Trophoblast cell (in vitro differentiated cells and primary cell): ENCODE results near the gene PLCH2.
"Not testable (repeated sequence)": the region's sequence is repeated elsewhere in the genome, so short reads cannot be mapped to it uniquely, and the experiment has no call there.

ENCODE experiments used
- DNase-seq, 2 donors: peaks; one replicate each; pipeline ENCODE4 v3.0.0-alpha.2; 2016
- H2AFZ ChIP-seq: 2 replicates; pipeline ENCODE4 v1.6.1; 2013; ENCODE audit warnings: low read length, moderate library complexity, mild to moderate bottlenecking; ENCODE audit not compliant: insufficient read depth, poor library complexity
- H2AK5ac ChIP-seq: 2 replicates; pipeline ENCODE4 v1.6.1; 2013; ENCODE audit warnings: mild to moderate bottlenecking, low read length
- H2BK120ac ChIP-seq: 2 replicates; pipeline ENCODE4 v1.6.1; 2013; ENCODE audit warnings: low read length, mild to moderate bottlenecking, moderate library complexity; ENCODE audit not compliant: insufficient read depth, poor library complexity
- H2BK12ac ChIP-seq: 2 replicates; pipeline ENCODE4 v1.6.1; 2013; ENCODE audit warnings: mild to moderate bottlenecking, low read length, moderate library complexity
- H2BK5ac ChIP-seq: 2 replicates; pipeline ENCODE4 v1.6.1; 2013; ENCODE audit warnings: low read length, low read depth, moderate library complexity, mild to moderate bottlenecking; ENCODE audit not compliant: poor library complexity
- H3K14ac ChIP-seq: 2 replicates; pipeline ENCODE4 v1.6.1; 2013; ENCODE audit warnings: mild to moderate bottlenecking, low read length
- H3K18ac ChIP-seq: 2 replicates; pipeline ENCODE4 v1.6.1; 2013; ENCODE audit warnings: mild to moderate bottlenecking, low read length
- H3K23ac ChIP-seq: 2 replicates; pipeline ENCODE4 v1.6.1; 2013; ENCODE audit warnings: low read length
- H3K27ac ChIP-seq: 2 replicates; pipeline ENCODE4 v1.5.1; 2013; ENCODE audit warnings: low read depth, mild to moderate bottlenecking, inconsistent platforms, low read length, moderate library complexity
- H3K27me3 ChIP-seq: 2 replicates; pipeline ENCODE4 v1.6.1; 2013; ENCODE audit warnings: inconsistent platforms, mild to moderate bottlenecking, low read length, moderate library complexity; ENCODE audit not compliant: insufficient read depth
- H3K36me3 ChIP-seq, 2 experiments: 1 replicate in 1 of 2; 2 replicates in 1 of 2; pipeline ENCODE4 v1.6.1; 2013; ENCODE audit warnings: low read length in 2 of 2, mild to moderate bottlenecking in 2 of 2, moderate library complexity in 1 of 2; ENCODE audit not compliant: insufficient read depth in 2 of 2, control insufficient read depth in 1 of 2
- H3K4ac ChIP-seq: 2 replicates; pipeline ENCODE4 v1.6.1; 2013; ENCODE audit warnings: low read depth, mild to moderate bottlenecking, low read length, moderate library complexity
- H3K4me1 ChIP-seq, 2 experiments: 1 replicate in 1 of 2; 2 replicates in 1 of 2; pipeline ENCODE4 v1.6.1; 2013; ENCODE audit warnings: low read length in 2 of 2, mild to moderate bottlenecking in 2 of 2, moderate library complexity in 1 of 2; ENCODE audit not compliant: insufficient read depth in 2 of 2, control insufficient read depth in 1 of 2
- H3K4me2 ChIP-seq: 2 replicates; pipeline ENCODE4 v1.6.1; 2013; ENCODE audit warnings: inconsistent platforms, mild to moderate bottlenecking, low read length, moderate library complexity
- H3K4me3 ChIP-seq: 2 replicates; pipeline ENCODE4 v1.5.1; 2013; ENCODE audit warnings: mild to moderate bottlenecking, low read depth, low read length, inconsistent platforms
- H3K79me1 ChIP-seq: one replicate; pipeline ENCODE4 v1.6.1; 2013; ENCODE audit warnings: low read length
- H3K79me2 ChIP-seq: 2 replicates; pipeline ENCODE4 v1.6.1; 2013; ENCODE audit warnings: low read length, mild to moderate bottlenecking; ENCODE audit not compliant: control insufficient read depth, insufficient read depth, poor library complexity
- H3K9ac ChIP-seq: 2 replicates; pipeline ENCODE4 v1.6.1; 2013; ENCODE audit warnings: mild to moderate bottlenecking, low read length
- H3K9me3 ChIP-seq: 2 replicates; pipeline ENCODE4 v1.6.1; 2013; ENCODE audit warnings: low read depth, mild to moderate bottlenecking, control low read depth, inconsistent platforms, low read length; ENCODE audit not compliant: insufficient read depth
- H4K12ac ChIP-seq: 2 replicates; pipeline ENCODE4 v1.6.1; 2013; ENCODE audit warnings: low read depth, mild to moderate bottlenecking, low read length, moderate library complexity
- H4K8ac ChIP-seq: 2 replicates; pipeline ENCODE4 v1.6.1; 2013; ENCODE audit warnings: low read depth, mild to moderate bottlenecking, low read length, moderate library complexity
- H4K91ac ChIP-seq: one replicate; pipeline ENCODE4 v1.6.1; 2013; ENCODE audit warnings: low read depth, mild to moderate bottlenecking, low read length, moderate library complexity
- WGBS: extraction: QIAGEN DNeasy Blood & Tissue Kit; methylation state at CpG from one replicate; pipeline ENCODE4 v1.1.7; 2013; ENCODE audit warnings: missing lambda C conversion rate; ENCODE audit not compliant: insufficient read length, insufficient coverage; ENCODE audit errors: extremely low coverage; 5-methylcytosine and 5-hydroxymethylcytosine counted together

The PLCH2 gene

DNA sequence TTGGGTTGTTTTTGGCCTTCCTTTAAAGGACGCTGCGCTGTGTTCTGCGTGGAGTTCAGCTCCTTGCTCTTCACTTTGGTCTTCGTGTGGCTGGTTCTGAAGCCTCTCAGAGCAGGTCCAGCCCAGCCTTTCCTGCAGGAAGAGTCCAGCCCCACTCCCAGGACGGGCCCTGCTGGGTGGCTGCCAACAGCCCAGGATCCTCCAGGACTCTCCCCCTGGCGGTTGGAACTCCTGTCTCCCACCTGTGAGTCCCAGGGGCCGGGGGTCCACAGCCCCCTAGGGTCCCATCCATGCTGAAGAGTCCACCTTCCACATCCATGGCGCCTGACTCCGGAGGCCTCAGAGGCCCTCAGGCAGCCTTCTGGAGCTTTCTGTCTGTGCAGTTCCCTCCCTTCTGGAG is 75.5 kb downstream of the PLCH2 start:
- H2BK120ac ChIP-seq, H3K27me3 ChIP-seq, H4K12ac ChIP-seq, H3K23ac ChIP-seq, H2AFZ ChIP-seq, H3K14ac ChIP-seq, H3K9ac ChIP-seq, H3K18ac ChIP-seq, H3K36me3 ChIP-seq, H3K4me2 ChIP-seq, H2BK5ac ChIP-seq, H3K9me3 ChIP-seq, DNase-seq, H3K27ac ChIP-seq, H3K79me2 ChIP-seq, H2BK12ac ChIP-seq, H3K4ac ChIP-seq, H4K8ac ChIP-seq, H3K4me3 ChIP-seq, H3K79me1 ChIP-seq, H4K91ac ChIP-seq, H2AK5ac ChIP-seq: not testable (repeated sequence)
- WGBS, result no CpG with 5 or more reads among the region's 9 CpGs
- H3K4me1 ChIP-seq, result peaks cover 8 to 12% of the 10 kb centered on the region in 2 experiments

DNA sequence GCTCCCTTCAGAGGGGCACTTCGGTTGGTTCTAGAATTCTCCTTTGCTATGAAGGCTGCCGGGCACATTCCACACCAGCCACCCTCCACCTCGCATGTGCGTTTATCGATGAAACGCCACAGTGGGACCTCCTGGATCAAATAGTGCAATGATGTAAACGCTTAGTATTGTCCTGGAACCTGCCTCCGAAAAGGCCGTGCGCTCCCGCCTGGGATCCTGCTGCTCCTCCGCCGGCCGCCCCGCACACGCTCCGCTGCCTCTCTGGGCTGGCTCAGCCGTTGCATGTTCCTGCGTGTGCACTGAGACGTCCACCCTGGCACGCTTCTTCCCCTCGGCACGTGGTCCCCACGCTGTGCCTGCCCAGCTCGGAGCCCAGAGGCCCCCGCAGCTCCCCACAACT is 76.1 kb downstream of the PLCH2 start:
- no CpG with 5 or more reads among the region's 26 CpGs for WGBS
- no peaks in the 10 kb centered on the region for H3K9me3 ChIP-seq

DNA sequence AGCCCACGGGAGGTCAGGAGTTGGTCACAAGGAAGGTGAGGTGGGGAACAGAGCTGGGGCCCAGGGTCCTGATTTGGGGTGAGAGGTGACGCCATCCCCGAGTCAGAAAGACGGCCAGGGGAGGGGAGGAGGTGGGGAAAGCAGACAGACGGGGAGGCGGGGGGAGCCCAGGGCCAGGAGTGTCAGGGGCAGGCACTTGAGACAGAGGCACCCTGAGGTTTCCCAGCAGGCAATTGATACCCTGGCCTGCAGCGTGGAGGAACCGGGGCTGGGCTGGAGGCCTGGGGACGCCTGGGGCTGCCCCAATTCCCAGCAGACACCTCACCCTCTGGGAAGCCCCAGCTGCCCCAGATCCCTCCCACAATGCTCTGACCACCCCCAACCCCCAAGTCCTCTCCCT is 77.0 kb downstream of the PLCH2 start:
- H3K79me1 ChIP-seq, H3K79me2 ChIP-seq, H3K14ac ChIP-seq, H4K91ac ChIP-seq, H3K18ac ChIP-seq, H3K4me2 ChIP-seq, H3K4me1 ChIP-seq, H3K27ac ChIP-seq, H3K9me3 ChIP-seq, H4K8ac ChIP-seq, H2BK5ac ChIP-seq, H3K27me3 ChIP-seq, H2AK5ac ChIP-seq, H4K12ac ChIP-seq, H3K23ac ChIP-seq, H2BK12ac ChIP-seq, H2BK120ac ChIP-seq, H2AFZ ChIP-seq, H3K9ac ChIP-seq, H3K4me3 ChIP-seq, DNase-seq, H3K36me3 ChIP-seq, H3K4ac ChIP-seq: not testable (repeated sequence)
- no CpG with 5 or more reads among the region's 9 CpGs for WGBS

More for the DNA sequence above, 76.1 kb downstream of the PLCH2 start:
- H3K36me3 ChIP-seq, result no peaks in the 10 kb centered on the region
- H3K27me3 ChIP-seq, result no peaks in the 10 kb centered on the region
- no peak overlapping the region for H2BK120ac ChIP-seq
- no peak overlapping the region for H2BK5ac ChIP-seq
- no peak overlapping the region for H3K14ac ChIP-seq
- no peak overlapping the region for H3K23ac ChIP-seq
- no peak overlapping the region for H3K4me2 ChIP-seq
- H4K12ac ChIP-seq, result no peak overlapping the region
- H3K79me2 ChIP-seq, result no peaks in the 10 kb centered on the region
- no peaks in the 10 kb centered on the region for H3K79me1 ChIP-seq
- H4K91ac ChIP-seq, result no peak overlapping the region
- no peak overlapping the region for H3K27ac ChIP-seq
- H3K4ac ChIP-seq, result no peak overlapping the region
- H2AK5ac ChIP-seq, result no peak overlapping the region
- no peak for DNase-seq
- H3K4me1 ChIP-seq, result peaks cover 2 to 6% of the 10 kb centered on the region in 2 experiments
- H3K18ac ChIP-seq, result no peak overlapping the region
- H4K8ac ChIP-seq, result no peak overlapping the region
- no peak overlapping the region for H2BK12ac ChIP-seq
- H2AFZ ChIP-seq, result no peak overlapping the region
- no peak overlapping the region for H3K9ac ChIP-seq
- H3K4me3 ChIP-seq, result no peak overlapping the region

DNA sequence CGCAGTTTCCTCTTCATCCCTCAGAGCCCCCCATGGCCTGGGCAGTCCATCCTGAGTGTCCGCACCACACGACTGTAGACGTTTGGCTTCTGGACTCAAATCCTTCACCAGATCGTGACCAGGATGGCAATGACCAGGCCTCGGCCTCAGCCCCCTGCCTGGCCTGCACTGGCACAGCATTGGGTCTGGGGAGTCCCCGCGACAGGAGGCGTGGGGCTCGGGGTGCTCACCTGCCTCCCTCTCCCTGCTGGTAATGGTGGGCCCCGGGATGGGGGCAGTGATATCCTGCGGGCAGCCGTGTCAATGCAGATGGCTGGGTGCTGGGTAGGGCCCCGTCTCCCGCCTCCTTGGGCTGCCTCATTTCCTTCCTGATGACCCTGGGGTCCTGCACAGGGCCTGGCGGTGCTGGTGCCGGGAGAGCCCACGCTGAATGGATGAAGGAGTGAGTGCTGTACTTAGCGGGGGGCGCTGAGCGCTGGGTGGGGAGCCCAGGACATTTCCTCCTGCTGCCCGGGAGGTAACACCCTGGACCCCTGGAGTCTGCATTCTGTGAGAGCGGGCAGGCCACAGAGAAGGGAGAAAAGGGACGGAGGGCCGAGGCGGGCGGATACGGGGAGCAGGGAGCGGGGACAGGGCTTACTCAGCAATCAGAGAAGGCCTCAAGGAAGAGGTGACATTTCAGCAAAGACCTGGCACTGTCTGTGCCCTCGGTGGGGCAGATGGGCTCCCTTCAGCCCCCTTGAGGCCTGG is 78.0 kb downstream of the PLCH2 start:
- no peaks in the 10 kb centered on the region for H3K4me1 ChIP-seq
- H2AFZ ChIP-seq, result no peak overlapping the region
- no peak overlapping the region for H4K91ac ChIP-seq
- no peak overlapping the region for H3K23ac ChIP-seq
- no peaks in the 10 kb centered on the region for H3K36me3 ChIP-seq
- no peaks in the 10 kb centered on the region for H3K9me3 ChIP-seq
- no peak overlapping the region for H3K18ac ChIP-seq
- H3K79me1 ChIP-seq, result no peaks in the 10 kb centered on the region
- no peak for DNase-seq
- no peaks in the 10 kb centered on the region for H3K79me2 ChIP-seq
- H2BK120ac ChIP-seq, result no peak overlapping the region
- H4K8ac ChIP-seq, result no peak overlapping the region
- no peak overlapping the region for H2BK12ac ChIP-seq
- H3K4me2 ChIP-seq, result no peak overlapping the region
- H4K12ac ChIP-seq, result no peak overlapping the region
- whole genome bisulfite sequencing, result no CpG with 5 or more reads among the region's 30 CpGs
- no peak overlapping the region for H3K9ac ChIP-seq
- H3K4ac ChIP-seq, result no peak overlapping the region
- no peak overlapping the region for H3K14ac ChIP-seq
- no peak overlapping the region for H2AK5ac ChIP-seq
- no peak overlapping the region for H3K27ac ChIP-seq
- H3K4me3 ChIP-seq, result no peak overlapping the region
- no peaks in the 10 kb centered on the region for H3K27me3 ChIP-seq
- H2BK5ac ChIP-seq, result no peak overlapping the region
